OCI-LY7 (cell line): ENCODE results near the gene PAPOLB.

ENCODE experiments used
- EZH2phosphoT487 ChIP-seq: fragments of 200-600 bp; sonication (generic); IDR thresholded peaks from 2 replicates; pipeline ENCODE4 v1.6.1; 2018; ENCODE audit warnings: low read depth, borderline replicate concordance, mild to moderate bottlenecking, mixed run types, antibody characterized with exemption, low read length, moderate library complexity, mixed read lengths
- TF ChIP-seq, protein P1 (sequence below): fragments of 200-600 bp; sonication (generic); conservative IDR thresholded peaks from 2 replicates; pipeline ENCODE4 v1.5.1; 2014; ENCODE audit warnings: mild to moderate bottlenecking, antibody characterized with exemption, low read length, moderate library complexity, mixed read lengths

- TF ChIP-seq, protein P1, sequence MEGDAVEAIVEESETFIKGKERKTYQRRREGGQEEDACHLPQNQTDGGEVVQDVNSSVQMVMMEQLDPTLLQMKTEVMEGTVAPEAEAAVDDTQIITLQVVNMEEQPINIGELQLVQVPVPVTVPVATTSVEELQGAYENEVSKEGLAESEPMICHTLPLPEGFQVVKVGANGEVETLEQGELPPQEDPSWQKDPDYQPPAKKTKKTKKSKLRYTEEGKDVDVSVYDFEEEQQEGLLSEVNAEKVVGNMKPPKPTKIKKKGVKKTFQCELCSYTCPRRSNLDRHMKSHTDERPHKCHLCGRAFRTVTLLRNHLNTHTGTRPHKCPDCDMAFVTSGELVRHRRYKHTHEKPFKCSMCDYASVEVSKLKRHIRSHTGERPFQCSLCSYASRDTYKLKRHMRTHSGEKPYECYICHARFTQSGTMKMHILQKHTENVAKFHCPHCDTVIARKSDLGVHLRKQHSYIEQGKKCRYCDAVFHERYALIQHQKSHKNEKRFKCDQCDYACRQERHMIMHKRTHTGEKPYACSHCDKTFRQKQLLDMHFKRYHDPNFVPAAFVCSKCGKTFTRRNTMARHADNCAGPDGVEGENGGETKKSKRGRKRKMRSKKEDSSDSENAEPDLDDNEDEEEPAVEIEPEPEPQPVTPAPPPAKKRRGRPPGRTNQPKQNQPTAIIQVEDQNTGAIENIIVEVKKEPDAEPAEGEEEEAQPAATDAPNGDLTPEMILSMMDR = no peak
- TF ChIP-seq EZH2phosphoT487 = no peak
Measured at GRCh38 chr7:4878336-4879335, 16.8 kb upstream of the PAPOLB start.
